Inflammatory macrophage treated with lipopolysaccharide for 4 hours (primary cell): Measurements from ENCODE around the gene PKP4.

Source experiments
- DNase-seq: peaks from one replicate; pipeline ENCODE4 v3.0.0-alpha.2; 2020

PKP4 gene

DNA sequence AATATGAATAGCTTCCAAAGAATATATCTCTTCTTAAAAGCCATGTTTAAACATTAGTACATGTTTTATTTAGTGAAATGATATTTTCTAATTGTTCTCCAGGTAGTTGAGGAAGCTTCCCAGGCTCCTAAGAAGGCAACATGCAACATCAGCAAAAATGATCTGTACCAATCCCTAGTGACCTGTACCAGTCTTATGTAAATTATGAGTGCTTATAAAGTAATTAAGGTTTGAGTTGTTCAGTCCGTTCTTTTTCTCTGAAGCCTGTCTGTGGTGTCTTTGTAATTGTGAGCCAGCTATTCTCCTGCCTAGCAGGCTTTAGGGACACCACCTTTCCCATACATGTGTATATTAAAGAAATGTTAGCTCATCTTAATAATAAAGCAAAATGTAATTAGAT, 98.2 kb downstream of the PKP4 start:
- DNase-seq: no peak

DNA sequence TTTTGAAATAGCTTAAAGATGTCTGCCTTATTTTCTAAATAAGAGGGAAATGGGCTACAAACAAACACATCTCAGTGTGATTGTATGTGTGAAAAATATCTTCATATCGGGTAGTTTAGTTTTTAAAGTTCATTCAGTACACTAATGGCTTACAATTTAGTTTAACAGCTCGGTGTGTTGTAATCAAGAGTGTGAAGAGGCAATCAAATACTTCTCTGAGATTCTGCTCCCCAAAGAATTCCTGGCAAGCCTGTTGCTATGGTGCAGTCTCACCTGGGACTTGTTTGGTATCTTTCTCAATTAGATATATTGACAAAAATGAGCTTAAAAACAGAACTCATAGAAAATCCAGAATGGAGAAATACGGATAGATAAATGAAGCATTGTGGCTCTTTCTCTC, 99.4 kb downstream of the PKP4 start:
- no peak for DNase-seq

DNA sequence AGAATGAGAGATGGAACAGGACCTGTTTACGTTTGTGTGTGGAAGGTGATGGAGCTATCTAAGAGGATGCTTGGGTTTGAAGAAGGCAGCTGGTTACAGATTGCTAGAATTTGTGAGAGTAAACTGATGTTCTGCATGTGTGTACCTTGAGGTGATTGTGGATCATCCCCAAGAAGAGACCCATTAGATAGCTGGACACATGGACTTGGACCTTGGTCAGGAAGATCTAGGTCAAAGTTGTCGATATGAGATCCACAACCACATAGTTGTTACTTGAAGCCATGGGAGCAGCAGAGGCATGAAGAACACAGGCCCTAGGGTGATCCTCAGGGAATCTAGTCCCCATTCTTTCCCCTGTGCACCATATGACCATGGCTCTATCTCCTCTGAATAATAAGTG, 101.0 kb downstream of the PKP4 start:
- DNase-seq: no peak

DNA sequence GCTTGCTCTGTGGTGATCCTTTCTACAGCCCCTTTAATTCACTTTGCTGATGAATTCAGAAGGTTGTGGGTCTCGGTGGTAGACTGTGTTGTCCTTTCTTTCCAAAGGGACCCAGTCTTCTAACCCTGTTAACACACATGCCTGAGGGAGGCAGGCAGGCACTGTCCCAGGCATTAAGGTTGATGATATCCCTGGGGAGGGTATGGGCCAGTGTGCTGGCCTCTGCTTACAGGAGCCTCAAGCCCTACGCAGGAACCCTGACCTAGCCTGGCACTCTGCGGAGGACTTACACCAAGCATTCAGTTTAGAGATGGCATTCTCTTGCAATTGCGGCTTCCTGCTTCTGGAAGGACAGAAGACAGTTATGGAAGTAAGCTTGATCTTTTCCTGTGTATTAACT, 102.5 kb downstream of the PKP4 start:
- DNase-seq: no peak

GRCh38 chr2:158560259-158560658, 103.5 kb downstream of the PKP4 start:
- DNase-seq: no peak

DNA sequence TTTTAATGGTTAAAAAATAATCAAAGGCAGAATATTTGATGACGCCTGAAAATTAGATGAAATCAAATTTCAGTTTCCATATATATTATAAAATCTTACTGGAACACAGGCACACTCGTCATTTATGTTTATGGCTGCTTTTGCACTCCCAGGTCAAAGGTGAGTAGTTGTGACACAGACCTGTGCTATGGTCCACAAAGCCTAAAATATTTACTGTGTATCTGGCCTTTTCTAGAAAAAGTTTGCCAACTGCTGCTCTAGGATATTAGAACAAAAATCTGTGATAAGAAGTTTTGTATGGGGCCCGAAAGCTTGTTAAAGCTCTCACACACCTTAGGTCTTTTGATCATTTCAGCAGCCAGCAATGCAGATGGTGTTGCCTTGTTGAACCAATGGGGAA, 104.3 kb downstream of the PKP4 start:
- DNase-seq: no peak

DNA sequence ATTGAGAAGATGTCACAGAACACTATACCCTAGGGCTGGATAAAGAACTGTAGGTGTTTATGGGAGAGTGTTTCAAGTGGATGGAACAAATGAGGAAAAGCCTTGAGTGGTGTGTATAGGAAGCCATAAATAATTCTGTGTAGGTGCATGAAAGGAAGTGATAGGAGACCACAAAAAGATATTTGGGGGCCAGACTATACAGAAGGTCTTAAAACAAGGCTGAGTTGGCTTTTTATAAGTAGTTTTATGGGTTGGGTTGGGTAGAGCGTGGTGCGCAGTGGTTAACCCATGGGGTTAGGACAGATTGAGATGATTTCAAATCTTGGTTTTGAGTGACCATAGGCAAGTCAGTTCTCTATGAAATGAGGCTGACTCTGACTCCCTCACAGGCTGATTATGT, 110.5 kb downstream of the PKP4 start:
- no peak for DNase-seq

DNA sequence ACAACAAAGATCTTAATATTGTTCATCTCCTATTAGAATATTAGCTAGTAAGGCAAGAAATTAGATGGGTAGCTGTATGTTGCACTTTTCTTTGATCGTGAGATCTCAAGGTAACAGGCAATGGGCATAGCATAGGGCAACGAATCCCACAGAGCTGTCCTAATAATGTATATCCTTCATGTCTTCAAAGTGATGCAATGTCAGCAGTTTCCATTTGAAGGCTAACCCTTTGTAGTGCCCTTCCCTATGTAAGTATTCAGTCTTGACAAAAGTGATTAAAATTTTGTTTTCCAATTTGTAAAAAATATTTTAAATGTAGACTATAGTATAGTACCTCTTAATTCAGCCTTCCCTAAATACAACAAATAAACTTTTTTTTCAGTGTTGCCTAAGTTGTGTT, 112.5 kb downstream of the PKP4 start:
- DNase-seq: no peak

GRCh38 chr2:158570869-158571268, 114.1 kb downstream of the PKP4 start:
- no peak for DNase-seq

DNA sequence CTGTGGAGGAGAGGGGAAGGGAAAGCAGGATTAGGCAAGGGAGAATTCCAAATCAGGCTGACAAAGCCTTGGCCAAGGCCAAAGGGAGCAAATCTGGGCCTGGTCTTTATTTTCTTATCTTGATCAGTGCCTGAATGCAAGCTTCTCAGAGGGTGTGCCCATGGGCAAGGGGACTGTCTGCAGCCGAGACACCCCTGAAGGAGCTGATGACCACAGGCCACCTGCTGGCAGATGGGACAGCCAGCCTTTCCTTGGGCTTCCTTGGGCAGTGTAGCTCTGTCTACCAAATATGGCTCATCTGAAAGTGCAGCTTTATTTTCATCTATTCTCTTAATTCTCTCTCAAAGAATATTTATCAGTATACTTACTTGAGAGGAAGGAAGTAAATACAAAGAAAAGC, 117.0 kb downstream of the PKP4 start:
- no peak for DNase-seq

GRCh38 chr2:158575051-158575635, 118.4 kb downstream of the PKP4 start:
- DNase-seq: no peak

- no peak for DNase-seq
Measured at GRCh38 chr2:158577141-158577540, 120.4 kb downstream of the PKP4 start.

DNA sequence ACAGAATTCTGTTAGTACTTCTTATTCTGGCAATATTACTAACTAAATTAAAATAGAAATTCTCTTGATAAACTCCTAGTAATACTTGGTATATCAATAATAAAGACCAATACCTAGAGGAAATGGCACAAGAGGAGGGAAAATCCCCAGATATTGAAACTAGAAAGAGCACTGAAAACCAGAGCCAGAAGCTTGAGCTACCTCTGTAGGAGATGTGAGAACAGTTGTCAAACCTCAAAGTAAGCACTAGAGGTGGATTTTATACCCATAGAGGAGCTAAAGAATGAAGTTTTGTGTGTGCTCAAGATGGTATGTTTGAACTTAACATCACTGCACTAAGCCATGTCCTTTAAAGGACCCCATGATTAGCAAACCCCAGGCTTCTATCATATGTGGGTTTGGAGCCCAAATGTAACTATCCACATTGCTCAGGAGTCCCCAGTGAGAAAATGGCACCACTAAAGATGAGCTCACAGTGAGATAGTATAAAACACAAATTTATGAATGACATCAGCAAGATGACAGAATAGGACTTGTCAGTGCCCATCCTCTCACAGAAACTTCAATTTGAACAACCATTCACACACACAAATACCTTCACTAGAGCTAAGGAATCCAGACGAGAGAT, 122.1 kb downstream of the PKP4 start:
- DNase-seq: no peak

- no peak for DNase-seq
Measured at GRCh38 chr2:158579928-158580327, 123.2 kb downstream of the PKP4 start.

DNA sequence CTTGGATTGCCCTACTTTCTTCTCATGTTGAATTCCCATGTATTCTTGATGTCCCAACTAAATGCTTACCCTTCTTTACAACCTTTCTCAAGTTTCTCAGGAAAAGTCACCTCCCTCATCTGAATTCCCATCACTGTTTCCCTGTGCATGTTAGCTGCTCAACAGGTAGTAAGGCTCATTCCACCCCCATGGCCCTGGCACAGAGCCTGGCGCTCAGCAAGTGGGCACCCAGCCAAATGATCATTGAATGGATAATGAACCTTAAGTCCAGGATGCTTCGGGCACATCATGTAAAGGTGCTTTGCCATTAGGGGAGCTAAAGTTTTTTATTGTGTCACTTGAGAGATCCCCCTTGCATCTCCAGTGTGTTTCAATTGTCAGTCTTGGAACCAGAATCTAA, 124.0 kb downstream of the PKP4 start:
- no peak for DNase-seq

GRCh38 chr2:158582670-158583069, 125.9 kb downstream of the PKP4 start:
- DNase-seq: no peak

DNA sequence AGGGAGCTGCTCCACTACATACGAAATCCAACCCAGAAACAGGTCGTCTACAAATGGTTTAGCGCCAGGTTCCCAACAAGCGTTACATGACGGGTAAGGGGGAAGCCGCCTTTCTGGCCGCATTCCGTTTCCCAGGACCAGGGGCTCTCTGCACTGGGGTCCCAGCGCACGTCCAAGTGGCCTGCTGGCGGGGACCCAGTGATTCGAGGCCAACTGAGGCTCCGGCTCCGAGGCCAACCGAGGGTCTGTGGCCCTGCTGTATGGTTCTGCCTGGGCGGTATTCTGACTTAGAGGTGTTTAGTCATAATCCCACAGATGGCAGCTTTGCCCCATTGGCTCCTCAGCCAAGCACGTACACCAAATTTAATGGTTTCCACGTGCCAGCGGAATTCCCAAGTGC, 127.2 kb downstream of the PKP4 start:
- no peak for DNase-seq

DNA sequence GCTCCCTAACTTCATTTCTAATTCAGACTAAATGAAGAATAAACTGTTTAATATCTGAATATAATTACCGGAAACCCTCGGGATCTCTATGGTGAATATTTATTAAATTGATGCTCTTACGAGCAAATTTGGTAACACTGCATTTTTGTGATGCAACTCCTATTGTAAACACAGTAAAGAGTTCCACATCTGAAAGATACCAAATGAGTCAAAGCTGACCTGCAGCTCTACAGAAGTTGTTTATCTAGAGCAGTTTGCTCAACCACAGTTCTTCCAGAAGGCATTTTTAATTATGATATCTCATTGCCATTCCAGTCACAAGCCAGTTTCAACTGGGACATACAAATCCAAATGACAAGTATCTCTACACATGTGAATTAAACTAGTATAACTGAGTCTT, 129.7 kb downstream of the PKP4 start:
- DNase-seq: no peak

- DNase-seq: no peak
Measured at GRCh38 chr2:158589303-158589702, 132.6 kb downstream of the PKP4 start.

GRCh38 chr2:158598862-158599517, 142.2 kb downstream of the PKP4 start:
- no peak for DNase-seq

DNA sequence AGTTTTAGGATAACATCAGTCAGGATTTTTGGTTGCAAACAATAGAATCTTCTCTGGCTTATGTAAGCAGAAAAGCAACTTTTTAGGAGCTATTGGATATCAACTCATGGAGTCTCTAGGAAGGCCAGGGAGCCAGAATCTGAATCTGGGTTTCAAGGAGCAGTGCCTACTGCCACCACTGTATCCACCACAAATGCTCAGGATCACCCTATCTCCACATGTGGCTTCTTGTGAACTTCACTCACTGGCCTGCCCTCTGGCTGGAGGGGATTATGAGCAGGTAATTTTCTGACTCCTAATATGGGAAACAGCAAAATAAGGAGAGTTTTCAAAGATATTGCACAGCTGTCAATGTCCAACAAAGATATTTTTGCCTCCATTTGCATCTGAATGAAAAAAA, 142.9 kb downstream of the PKP4 start:
- no peak for DNase-seq

GRCh38 chr2:158600155-158600802, 143.5 kb downstream of the PKP4 start:
- peak; percentile 88 for DNase-seq

- DNase-seq: no peak
Measured at GRCh38 chr2:158602027-158602426, 145.3 kb downstream of the PKP4 start.

DNA sequence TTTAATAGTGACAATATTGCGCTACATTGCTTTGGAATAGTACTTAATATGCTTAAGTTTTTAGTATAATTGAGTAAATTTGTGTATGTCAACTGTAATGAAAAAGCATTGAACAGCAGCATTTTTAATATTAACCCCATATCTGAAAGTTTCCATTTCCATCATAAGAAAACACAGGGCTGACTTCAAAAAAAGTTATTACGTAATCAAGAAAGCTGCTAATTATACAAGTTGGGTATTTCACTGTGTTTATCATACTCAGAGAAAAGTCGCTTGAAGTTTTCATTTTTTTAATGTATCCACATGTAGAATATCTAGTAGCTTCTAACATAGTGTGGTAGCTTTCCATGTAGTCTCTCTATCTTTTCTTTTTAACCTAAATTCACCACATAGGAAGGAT, 146.5 kb downstream of the PKP4 start:
- DNase-seq: no peak
